GM19023 (cell line): ENCODE measurements around the gene PCBP4.

ENCODE experiments used
- ATAC-seq: cut with Tn5 transposase; IDR thresholded peaks from one replicate; pipeline ENCODE4 v1.9.1; 2021; ENCODE audit warnings: mild to moderate bottlenecking, moderate library complexity; ENCODE audit not compliant: unreplicated experiment

Gene PCBP4

DNA sequence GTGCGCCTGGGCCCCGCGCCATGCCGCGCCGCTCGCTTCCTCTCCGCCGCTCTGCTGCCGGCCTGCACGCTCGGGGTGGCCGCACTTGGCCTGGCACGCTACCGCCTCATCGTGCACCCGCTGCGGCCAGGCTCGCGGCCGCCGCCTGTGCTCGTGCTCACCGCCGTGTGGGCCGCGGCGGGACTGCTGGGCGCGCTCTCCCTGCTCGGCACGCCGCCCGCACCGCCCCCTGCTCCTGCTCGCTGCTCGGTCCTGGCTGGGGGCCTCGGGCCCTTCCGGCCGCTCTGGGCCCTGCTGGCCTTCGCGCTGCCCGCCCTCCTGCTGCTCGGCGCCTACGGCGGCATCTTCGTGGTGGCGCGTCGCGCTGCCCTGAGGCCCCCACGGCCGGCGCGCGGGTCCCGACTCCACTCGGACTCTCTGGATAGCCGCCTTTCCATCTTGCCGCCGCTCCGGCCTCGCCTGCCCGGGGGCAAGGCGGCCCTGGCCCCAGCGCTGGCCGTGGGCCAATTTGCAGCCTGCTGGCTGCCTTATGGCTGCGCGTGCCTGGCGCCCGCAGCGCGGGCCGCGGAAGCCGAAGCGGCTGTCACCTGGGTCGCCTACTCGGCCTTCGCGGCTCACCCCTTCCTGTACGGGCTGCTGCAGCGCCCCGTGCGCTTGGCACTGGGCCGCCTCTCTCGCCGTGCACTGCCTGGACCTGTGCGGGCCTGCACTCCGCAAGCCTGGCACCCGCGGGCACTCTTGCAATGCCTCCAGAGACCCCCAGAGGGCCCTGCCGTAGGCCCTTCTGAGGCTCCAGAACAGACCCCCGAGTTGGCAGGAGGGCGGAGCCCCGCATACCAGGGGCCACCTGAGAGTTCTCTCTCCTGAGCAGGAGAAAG lies 11.1 kb downstream of the PCBP4 start:
- ATAC-seq: no peak

- ATAC-seq: no peak
These were observed 11.9 kb downstream of the PCBP4 start, which contains the start of gene GPR62 for GRCh38 chr3:51955175-51955892. Gene GPR62, plus strand, starts transcription at chr3:51955381. Its CDS starts 272 bp downstream, at chr3:51955653.

DNA sequence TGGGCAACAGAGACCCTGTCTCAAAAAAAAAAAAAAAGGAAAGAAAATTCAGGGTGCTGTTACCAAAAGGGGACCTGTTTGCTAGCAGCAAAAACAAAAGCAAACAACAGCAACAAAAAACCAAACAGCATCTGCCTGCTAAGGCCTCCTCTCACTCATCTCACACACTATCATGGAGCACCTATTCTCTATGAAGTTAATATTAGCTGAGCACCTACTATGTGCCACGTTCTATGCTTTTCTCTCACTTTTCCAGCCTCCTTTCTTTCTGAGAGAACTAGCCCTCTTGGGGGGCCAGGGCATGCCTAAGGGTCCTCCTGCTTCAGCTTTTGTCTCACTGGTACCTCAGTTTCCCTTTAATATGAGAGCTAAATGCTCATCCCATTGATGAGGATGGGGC lies 12.5 kb downstream of the PCBP4 start:
- ATAC-seq: no peak

DNA sequence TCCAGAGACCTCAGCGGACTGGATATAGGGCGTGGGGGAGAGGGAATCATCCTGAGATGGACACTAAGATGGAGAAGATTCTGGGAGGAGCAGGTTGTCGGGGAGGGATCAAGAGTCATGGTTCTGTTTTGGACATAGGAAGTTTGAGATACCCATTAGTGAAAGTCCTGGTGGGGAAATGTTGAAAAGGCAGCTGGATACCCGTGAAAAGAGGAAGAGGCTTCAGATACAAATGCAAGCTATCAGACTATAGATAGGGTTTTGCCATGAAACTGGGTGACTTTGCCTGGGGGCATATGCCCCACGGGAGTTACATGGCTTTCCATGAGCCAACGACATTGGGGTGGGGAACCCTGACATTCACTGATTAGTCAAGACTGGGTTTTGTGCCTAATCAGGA lies 13.1 kb downstream of the PCBP4 start:
- ATAC-seq: no peak

GRCh38 chr3:51953445-51953844 lies 13.8 kb downstream of the PCBP4 start:
- no peak for ATAC-seq

DNA sequence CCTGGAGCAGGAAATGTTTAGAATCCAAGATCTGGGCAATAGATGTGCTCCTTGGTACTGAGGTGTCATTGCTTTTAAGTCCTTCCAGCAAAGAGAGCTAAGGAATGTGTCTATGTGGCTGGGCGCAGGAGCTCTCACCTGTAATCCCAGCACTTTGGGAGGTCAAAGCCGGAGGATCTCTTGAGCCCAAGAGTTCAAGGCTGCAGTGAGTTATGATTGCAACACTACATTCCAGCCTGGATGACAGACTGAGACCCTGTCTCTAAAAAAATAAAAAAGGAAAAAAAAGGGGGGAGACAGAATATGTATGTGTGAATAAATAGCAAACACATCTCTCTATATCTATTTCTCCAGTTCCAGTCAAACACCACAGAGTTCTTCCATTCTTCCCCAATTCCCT lies 16.4 kb downstream of the PCBP4 start:
- ATAC-seq: no peak

DNA sequence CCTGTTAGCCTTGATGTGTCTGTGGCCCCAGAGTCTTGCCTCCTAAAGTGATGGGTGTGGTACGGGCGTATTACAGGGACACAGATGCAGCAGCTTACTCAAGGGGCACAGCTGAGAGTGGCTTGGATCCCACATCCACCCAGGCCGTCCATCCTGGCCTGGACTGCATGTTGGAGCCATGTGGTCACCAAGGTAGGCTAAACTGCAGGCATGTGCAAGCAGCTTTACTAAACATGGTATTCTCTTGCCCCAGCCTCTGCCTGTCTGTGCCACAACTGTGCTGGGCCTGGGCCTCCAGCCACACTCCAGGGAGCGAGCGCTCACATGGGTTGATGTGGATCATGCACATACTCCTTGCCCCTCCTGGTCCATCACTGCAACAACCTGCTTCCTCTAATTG lies 18.1 kb downstream of the PCBP4 start:
- no peak for ATAC-seq

- no peak for ATAC-seq
These were observed 19.2 kb downstream of the PCBP4 start for GRCh38 chr3:51948016-51948580.

GRCh38 chr3:51947215-51947900 lies 19.9 kb downstream of the PCBP4 start:
- no peak for ATAC-seq

GRCh38 chr3:51946796-51947195 lies 20.5 kb downstream of the PCBP4 start:
- ATAC-seq: no peak

DNA sequence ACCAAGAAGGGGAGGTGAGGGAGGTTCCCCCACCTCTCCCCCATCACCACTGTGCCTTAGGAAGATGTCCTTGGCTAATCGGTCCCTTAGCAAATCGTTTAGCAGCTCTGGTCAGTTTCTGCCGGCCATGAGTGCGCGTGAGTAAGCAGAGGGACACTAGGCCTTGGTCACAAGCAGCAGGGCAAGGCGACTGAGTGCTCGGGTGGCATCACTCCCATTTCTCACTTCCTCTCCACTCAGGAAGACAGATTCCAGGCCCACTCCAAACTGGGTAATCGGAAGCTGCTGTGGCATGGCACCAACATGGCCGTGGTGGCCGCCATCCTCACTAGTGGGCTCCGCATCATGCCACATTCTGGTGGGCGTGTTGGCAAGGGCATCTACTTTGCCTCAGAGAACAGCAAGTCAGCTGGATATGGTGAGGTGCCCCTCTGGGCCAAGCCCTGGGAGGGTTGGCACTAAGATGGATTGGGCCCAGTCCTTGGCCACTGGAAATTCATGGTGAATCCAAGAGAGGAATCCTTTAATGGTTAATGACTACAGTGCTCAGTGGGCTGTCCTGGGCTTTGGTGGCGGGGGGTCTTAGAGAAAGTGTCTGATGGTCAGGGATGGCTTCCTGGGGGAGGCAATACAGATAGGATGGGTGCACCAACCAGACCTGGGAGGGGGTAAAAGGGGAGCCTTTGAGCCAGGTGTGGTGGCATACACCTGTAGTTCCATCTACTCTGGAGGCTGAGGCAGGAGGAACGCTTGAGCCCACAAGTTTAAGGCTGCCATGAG lies 21.1 kb downstream of the PCBP4 start:
- no peak for ATAC-seq

DNA sequence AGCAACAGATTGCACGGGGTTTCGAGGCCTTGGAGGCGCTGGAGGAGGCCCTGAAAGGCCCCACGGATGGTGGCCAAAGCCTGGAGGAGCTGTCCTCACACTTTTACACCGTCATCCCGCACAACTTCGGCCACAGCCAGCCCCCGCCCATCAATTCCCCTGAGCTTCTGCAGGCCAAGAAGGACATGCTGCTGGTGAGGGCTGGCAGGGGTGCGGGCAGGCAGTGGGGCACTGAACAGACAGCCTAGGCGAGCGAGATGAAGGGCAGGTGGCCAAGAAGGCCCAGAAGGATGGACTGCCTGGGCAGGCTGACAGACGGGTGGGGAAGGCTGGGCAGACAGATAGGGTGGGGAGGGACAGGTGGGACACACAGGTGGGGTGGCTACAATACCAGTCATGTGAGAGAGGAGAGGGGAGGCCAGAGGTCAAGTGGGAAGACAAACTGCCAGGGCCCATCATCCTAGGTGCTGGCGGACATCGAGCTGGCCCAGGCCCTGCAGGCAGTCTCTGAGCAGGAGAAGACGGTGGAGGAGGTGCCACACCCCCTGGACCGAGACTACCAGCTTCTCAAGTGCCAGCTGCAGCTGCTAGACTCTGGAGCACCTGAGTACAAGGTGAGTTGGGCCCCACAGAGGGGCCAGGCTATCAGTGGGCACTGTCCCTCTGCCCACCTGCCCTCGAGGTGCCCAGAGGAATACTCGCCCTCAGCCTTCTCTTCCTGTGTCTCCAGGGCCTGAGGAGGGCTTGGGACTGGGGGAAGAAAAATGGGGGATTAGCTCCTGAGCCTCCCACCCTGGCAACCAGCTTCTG lies 22.0 kb downstream of the PCBP4 start:
- no peak for ATAC-seq

DNA sequence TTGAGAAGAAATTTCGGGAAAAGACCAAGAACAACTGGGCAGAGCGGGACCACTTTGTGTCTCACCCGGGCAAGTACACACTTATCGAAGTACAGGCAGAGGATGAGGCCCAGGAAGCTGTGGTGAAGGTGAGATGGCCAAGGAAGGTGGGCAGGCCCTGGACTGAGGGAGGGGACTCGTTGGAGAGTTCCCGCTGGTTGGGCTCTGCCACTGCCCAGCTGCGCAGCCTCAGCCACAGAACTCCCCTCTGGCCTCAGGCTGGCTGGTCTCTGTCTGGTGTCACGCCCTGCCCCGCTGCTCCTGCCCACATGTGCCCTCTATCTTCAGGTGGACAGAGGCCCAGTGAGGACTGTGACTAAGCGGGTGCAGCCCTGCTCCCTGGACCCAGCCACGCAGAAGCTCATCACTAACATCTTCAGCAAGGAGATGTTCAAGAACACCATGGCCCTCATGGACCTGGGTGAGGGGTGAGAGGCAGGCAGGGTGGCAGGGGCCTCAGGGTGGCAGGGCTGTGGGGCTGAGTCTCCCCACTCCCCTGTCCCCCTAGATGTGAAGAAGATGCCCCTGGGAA lies 22.7 kb downstream of the PCBP4 start:
- no peak for ATAC-seq

DNA sequence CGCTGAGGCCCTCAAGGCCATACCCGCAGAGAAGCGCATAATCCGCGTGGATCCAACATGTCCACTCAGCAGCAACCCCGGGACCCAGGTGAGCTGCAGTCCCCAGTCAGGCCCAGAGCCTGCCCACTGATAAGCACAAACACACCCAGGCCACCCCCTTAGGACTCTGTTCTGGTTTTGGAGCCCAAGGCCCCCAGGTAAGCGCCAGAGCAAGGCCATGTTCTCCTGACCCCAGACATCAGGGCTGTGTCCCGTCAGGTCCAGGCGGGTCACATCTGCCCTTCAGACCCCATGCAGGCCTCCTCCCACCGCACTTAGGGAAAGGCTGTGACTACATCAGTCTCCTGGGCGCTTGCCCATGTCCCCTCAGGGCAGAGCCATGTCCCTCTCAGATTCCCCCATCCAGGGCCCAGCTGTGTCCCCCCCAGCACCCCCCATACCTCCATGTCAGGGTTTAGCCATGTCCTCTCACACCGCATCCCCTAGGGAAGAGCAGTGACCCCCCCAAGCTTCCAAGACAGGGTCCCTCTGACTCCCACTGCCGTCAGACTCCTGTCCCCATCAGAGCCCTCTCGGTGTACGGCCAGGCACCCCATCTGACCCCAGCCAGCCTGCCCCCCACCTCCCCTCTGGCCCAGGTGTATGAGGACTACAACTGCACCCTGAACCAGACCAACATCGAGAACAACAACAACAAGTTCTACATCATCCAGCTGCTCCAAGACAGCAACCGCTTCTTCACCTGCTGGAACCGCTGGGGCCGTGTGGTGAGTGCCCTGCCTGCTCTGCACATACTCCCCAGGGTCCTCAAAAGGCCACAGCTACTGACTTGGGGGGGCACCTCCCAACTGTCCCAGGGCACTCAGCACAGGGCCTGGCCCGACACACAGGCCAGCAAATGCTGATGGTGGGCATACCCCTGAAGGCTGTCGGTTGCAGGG lies 23.5 kb downstream of the PCBP4 start:
- ATAC-seq: no peak

DNA sequence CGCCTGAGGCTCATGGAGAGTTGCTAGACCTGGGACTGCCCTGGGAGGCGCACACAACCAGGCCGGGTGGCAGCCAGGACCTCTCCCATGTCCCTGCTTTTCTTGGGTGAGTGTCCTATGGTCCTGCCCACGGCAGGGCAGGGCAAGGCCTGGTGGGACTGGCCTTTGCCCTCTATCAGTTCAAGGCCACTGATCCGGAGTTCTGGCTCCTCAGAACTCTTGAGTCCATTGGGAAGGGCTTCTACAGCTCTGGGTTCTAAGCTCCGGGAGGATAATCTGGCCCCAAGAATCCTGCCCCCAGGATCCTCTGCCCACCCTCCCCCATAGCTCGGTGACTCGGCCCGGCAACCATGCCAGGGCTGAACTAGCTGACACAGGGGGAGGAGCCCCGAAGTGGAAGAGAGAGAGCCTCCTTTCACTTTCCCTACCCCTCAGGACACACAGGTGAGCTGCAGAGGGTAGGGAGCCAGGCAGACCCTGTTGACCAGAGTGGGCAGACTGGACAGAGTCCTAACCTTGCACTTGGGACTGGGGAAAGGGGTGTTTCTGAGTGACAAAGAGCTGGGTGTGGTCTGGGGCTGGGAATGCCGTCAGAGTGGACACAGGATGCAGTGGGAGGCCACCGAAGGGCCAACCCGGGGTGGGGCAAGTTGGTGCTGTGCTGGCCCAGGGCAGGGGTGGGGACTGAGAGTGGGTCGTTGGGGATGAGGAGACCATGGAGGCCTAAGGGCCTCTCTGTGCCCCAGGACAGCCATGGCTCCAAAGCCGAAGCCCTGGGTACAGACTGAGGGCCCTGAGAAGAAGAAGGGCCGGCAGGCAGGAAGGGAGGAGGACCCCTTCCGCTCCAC lies 24.4 kb downstream of the PCBP4 start:
- ATAC-seq: peak; percentile 22

DNA sequence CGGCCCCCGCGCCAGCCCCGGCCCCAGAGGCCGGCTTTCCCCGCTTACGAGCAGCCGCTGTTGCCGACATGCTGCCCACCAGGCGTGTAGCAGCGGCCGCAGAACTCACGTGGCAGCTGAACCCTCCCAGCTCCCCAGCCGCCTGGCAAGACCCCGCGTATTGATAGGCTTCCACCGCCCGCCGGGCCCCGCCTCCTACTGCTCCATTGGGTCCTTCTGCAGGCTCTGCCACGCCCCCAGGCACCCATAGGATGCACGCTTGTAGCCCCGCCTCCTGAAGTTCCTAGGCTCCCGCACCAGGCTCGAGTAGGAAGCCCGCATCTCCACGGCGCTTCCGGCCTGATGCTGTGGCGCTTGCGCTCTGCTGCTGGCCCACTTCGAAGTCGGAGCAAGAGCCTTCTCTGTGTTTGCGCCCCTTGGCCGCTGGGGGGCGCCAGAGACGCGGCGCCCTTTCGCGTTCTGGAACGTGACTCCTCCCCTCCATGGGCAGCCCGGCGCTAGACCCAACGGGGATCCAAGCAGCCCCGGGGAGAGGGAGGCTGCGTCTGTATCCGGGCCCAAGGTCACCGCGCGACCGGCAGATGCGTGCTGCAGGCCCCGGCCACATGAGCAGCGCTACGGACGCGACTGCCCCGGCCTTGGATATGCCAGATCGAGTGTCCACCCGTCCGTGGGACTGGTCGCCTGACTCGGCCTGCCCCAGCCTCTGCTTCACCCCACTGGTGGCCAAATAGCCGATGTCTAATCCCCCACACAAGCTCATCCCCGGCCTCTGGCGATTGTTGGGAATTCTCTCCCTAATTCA lies 25.3 kb downstream of the PCBP4 start, which contains the start of the genes PARP3 and RRP9:
Gene PARP3 (plus strand): TSS at position 566 of the 805 bp plus-strand sequence. CDS start 993 bp downstream, outside the sequence.
Gene RRP9 (minus strand): TSS at position 107 of the 805 bp plus-strand sequence. CDS start 37 bp downstream, at position 70.
- peak; percentile 87 for ATAC-seq
